H1 (cell line): ENCODE measurements around the gene NTN5. TPM values are rescaled to one million over a fixed set of nuclear protein-coding genes. Genes with fewer than 3 reads are reported as not detected.

Experiments
- BCL11A ChIP-seq, 2 experiments: IDR thresholded peaks; one replicate each; pipeline ENCODE4 v1.6.1; 2011; ENCODE audit warnings: low read depth in 2 of 2, low read length in 2 of 2, mild to moderate bottlenecking in 2 of 2
- BRCA1 ChIP-seq: IDR thresholded peaks from 2 replicates; pipeline ENCODE4 v1.6.1; 2012; ENCODE audit warnings: low read depth, low read length, improper control_type of control experiment
- CHD1 ChIP-seq: IDR thresholded peaks from 2 replicates; pipeline ENCODE4 v1.6.1; 2012; ENCODE audit warnings: low read depth, low read length, improper control_type of control experiment
- CHD2 ChIP-seq: IDR thresholded peaks from 2 replicates; pipeline ENCODE4 v1.6.1; 2012; ENCODE audit warnings: low read length, improper control_type of control experiment
- CTBP2 ChIP-seq: IDR thresholded peaks from 2 replicates; pipeline ENCODE4 v1.7.0; 2011; ENCODE audit warnings: borderline replicate concordance, mild to moderate bottlenecking, moderate library complexity, mixed read lengths, low read length; ENCODE audit not compliant: insufficient read depth, insufficient read length
- CTCF ChIP-seq, 3 experiments: IDR thresholded peaks; 1 replicate in 2 of 3; 2 replicates in 1 of 3; pipeline versions ENCODE4 v1.5.1 to v1.6.1; 2011; ENCODE audit warnings: low read length in 3 of 3, mild to moderate bottlenecking in 3 of 3, inconsistent platforms in 2 of 3, low read depth in 1 of 3, moderate library complexity in 1 of 3; ENCODE audit not compliant: insufficient read depth in 1 of 3; ENCODE audit errors: control extremely low read depth in 1 of 3
- EGR1 ChIP-seq: IDR thresholded peaks from 2 replicates; pipeline ENCODE4 v1.6.1; 2011; ENCODE audit warnings: low read depth, low read length, borderline replicate concordance
- EZH2 ChIP-seq: fragments of 200-600 bp; sonication (generic); IDR thresholded peaks from 2 replicates; pipeline ENCODE4 v1.7.1; 2012; ENCODE audit warnings: low read depth, mild to moderate bottlenecking, moderate library complexity, low read length, inconsistent platforms; ENCODE audit not compliant: severe bottlenecking
- HDAC2 ChIP-seq, 2 experiments: fragments of 300-600 bp in 1 of 2; sonication (generic) in 1 of 2; IDR thresholded peaks; 2 replicates each; pipeline ENCODE4 v1.6.1; 2011 to 2012; ENCODE audit warnings: low read depth in 2 of 2, low read length in 2 of 2, mild to moderate bottlenecking in 2 of 2, moderate library complexity in 2 of 2, borderline replicate concordance in 1 of 2, inconsistent platforms in 1 of 2
- JUN ChIP-seq: IDR thresholded peaks from 2 replicates; pipeline ENCODE4 v1.6.1; 2011; ENCODE audit warnings: low read depth, mild to moderate bottlenecking, improper control_type of control experiment, low read length
- NANOG ChIP-seq: IDR thresholded peaks from 2 replicates; pipeline ENCODE4 v1.6.1; 2011; ENCODE audit warnings: low read length, low read depth, mild to moderate bottlenecking, inconsistent platforms; ENCODE audit not compliant: insufficient read depth, poor library complexity, severe bottlenecking
- POLR2AphosphoS5 ChIP-seq: IDR thresholded peaks from 2 replicates; pipeline ENCODE4 v1.6.1; 2011; ENCODE audit warnings: low read depth, low read length
- RFX5 ChIP-seq: IDR thresholded peaks from 2 replicates; pipeline ENCODE4 v1.6.1; 2011; ENCODE audit warnings: low read depth, low read length, improper control_type of control experiment, borderline replicate concordance
- TAF7 ChIP-seq: optimal IDR thresholded peaks from 2 replicates; pipeline ENCODE3; 2011; ENCODE audit warnings: low read depth, mild to moderate bottlenecking, inconsistent platforms, low read length, moderate library complexity, borderline replicate concordance
- ZNF274 ChIP-seq: IDR thresholded peaks from 2 replicates; pipeline ENCODE4 v1.7.0; 2012; ENCODE audit warnings: low read length, borderline replicate concordance; ENCODE audit errors: extremely low read depth
- polyA plus RNA-seq, 7 experiments: library from polyadenylated mRNA; depleted of rRNA in 3 of 7; stranded (reverse) in 5 of 7; unstranded in 2 of 7; fragments of >200 nt in 5 of 7; fragments of 200-250 nt in 2 of 7; gene quantifications; 1 replicate in 5 of 7; 2 replicates in 1 of 7; 4 replicates in 1 of 7; pipeline versions ENCODE4 v1.2.1 to v1.2.3, GENCODE V29; 2011 to 2013; ENCODE audit warnings: missing spikeins in 2 of 7, mixed read lengths in 2 of 7
- total RNA-seq: library from RNA; stranded (reverse); fragmentation: NEBNext Ultra II Directional; extraction: Animal tissue kit (Norgen Biotek cat#: 25700); gene quantifications from 2 replicates; pipeline ENCODE4 v1.2.1, GENCODE V29; 2021

The NTN5 gene
- total and polyA plus RNA-seq, 2 of the 8 experiments (the other 6 are each of a cell fraction or from before 2014, with no cell fraction given), result 0.47 to 0.85 TPM

- TF ChIP-seq HDAC2 (IDR thresholded peaks at IDR 0.05; ENCODE audit: borderline replicate concordance in 1 of 2, low read depth in 2 of 2, low read length in 2 of 2) (no peak), BRCA1 (peak; percentile 40; the same call in 1 of the 2 replicates), JUN (no peak), RFX5 (no peak), EGR1 (peak; percentile 45; the same call in 1 of the 2 replicates), CTCF (IDR thresholded peaks at IDR 0.05; ENCODE audit: control extremely low read depth in 1 of 3, insufficient read depth in 1 of 3, low read depth in 1 of 3, low read length in 3 of 3) (no peak; a peak in 1 of 4 replicates), CHD1 (peak; percentile 97), CHD2 (no peak), CTBP2 (no peak), ZNF274 (no peak), NANOG (no peak), EZH2 (no peak), TAF7 (no peak), POLR2AphosphoS5 (no peak; the same call in 1 of the 2 replicates), BCL11A (IDR thresholded peaks at IDR 0.05; ENCODE audit: low read depth in 2 of 2, low read length in 2 of 2) (no peak)
These were observed 34.6 kb downstream of the NTN5 start (continued) for GRCh38 chr19:48637948-48638830.
